Keratinocyte (primary cell): Measurements from ENCODE around the gene PPM1H. TPM values are rescaled to one million over a fixed set of nuclear protein-coding genes. Genes with fewer than 3 reads are reported as not detected.

Experiments
- DNase-seq: peaks from one replicate; pipeline ENCODE4 v3.0.0-alpha.2; 2011; ENCODE audit warnings: low read depth, missing footprints, low spot score
- FAIRE-seq: peaks from 2 replicates; lab custom pipeline; 2011; peaks lifted over from hg19 to GRCh38; lab: Jason Lieb, UNC
- H2AFZ ChIP-seq: 2 replicates; pipeline ENCODE4 v1.6.0; 2012; ENCODE audit warnings: low read length, control low read depth, inconsistent platforms; ENCODE audit not compliant: control insufficient read depth
- H3K27ac ChIP-seq: 2 replicates; pipeline ENCODE4 v1.5.1; 2011; ENCODE audit warnings: low read length; ENCODE audit not compliant: control insufficient read depth, insufficient read depth
- H3K27me3 ChIP-seq: 3 replicates; pipeline ENCODE4 v1.6.0; 2011; ENCODE audit warnings: low read length; ENCODE audit not compliant: control insufficient read depth, insufficient read depth; ENCODE audit errors: extremely low read depth
- H3K36me3 ChIP-seq, 2 experiments: 2 replicates in 1 of 2; 3 replicates in 1 of 2; pipeline ENCODE4 v1.5.1; 2011; ENCODE audit warnings: low read length in 2 of 2, mild to moderate bottlenecking in 1 of 2; ENCODE audit not compliant: control insufficient read depth in 2 of 2, insufficient read depth in 2 of 2; ENCODE audit errors: extremely low read depth in 1 of 2
- H3K4me1 ChIP-seq: 3 replicates; pipeline ENCODE4 v1.5.1; 2011; ENCODE audit warnings: low read length; ENCODE audit not compliant: control insufficient read depth, insufficient read depth; ENCODE audit errors: extremely low read depth
- H3K4me2 ChIP-seq: 3 replicates; pipeline ENCODE4 v1.6.0; 2011; ENCODE audit warnings: low read depth, low read length; ENCODE audit not compliant: control insufficient read depth, insufficient read depth; ENCODE audit errors: extremely low read depth
- H3K4me3 ChIP-seq, 3 experiments: fragments of 200-600 bp in 1 of 3; sonication (generic) in 1 of 3; 2 replicates in 2 of 3; 3 replicates in 1 of 3; pipeline ENCODE4 v1.5.1; 2011 to 2016; ENCODE audit warnings: low read length in 3 of 3, mild to moderate bottlenecking in 3 of 3, control low read depth in 2 of 3, inconsistent platforms in 1 of 3, low read depth in 1 of 3, mixed read lengths in 1 of 3, mixed run types in 1 of 3, moderate library complexity in 1 of 3; ENCODE audit not compliant: control insufficient read depth in 2 of 3, insufficient read depth in 2 of 3; ENCODE audit errors: extremely low read depth in 1 of 3
- H3K79me2 ChIP-seq: 2 replicates; pipeline ENCODE4 v1.6.0; 2012; ENCODE audit warnings: low read length; ENCODE audit not compliant: control insufficient read depth, insufficient read depth
- H3K9ac ChIP-seq: 3 replicates; pipeline ENCODE4 v1.6.0; 2011; ENCODE audit warnings: low read length; ENCODE audit not compliant: control insufficient read depth, insufficient read depth; ENCODE audit errors: extremely low read depth
- H3K9me1 ChIP-seq: 3 replicates; pipeline ENCODE4 v1.6.0; 2011; ENCODE audit warnings: low read length; ENCODE audit not compliant: control insufficient read depth, insufficient read depth; ENCODE audit errors: extremely low read depth
- H3K9me3 ChIP-seq: 2 replicates; pipeline ENCODE4 v1.5.1; 2012; ENCODE audit warnings: low read depth, low read length; ENCODE audit not compliant: control insufficient read depth
- H4K20me1 ChIP-seq: 3 replicates; pipeline ENCODE4 v1.6.0; 2011; ENCODE audit warnings: low read length; ENCODE audit not compliant: control insufficient read depth, insufficient read depth; ENCODE audit errors: extremely low read depth
- CTCF ChIP-seq, 3 experiments: IDR thresholded peaks in 1 of 3; conservative IDR thresholded peaks in 1 of 3; optimal IDR thresholded peaks in 1 of 3; 2 replicates in 2 of 3; 3 replicates in 1 of 3; pipeline versions ENCODE3 to v1.5.1; 2011; ENCODE audit warnings: low read length in 3 of 3, mild to moderate bottlenecking in 3 of 3, moderate library complexity in 2 of 3, control low read depth in 1 of 3, inconsistent platforms in 1 of 3; ENCODE audit not compliant: insufficient read depth in 2 of 3; ENCODE audit errors: extremely low read depth in 1 of 3
- EZH2 ChIP-seq: IDR thresholded peaks from one replicate; pipeline ENCODE4 v1.6.1; 2012; ENCODE audit warnings: inconsistent platforms, mild to moderate bottlenecking, low read length, moderate library complexity
- dilution Hi-C: fragments of 300-500 bp; cut with MboI; formaldehyde crosslinking; loops from one replicate; pipeline ENCODE4 v1.7.0; 2020; ENCODE audit warnings: low sequenced_read_pairs; ENCODE audit not compliant: extremely low pct_ligation_motif_present
- polyA plus RNA-seq, 5 experiments: library from polyadenylated mRNA; depleted of rRNA in 3 of 5; stranded (reverse) in 3 of 5; stranded (forward) in 1 of 5; unstranded in 1 of 5; fragments of >200 nt; gene quantifications; 1 replicate in 1 of 5; 2 replicates in 3 of 5; 3 replicates in 1 of 5; pipeline versions ENCODE4 v1.2.1 to v1.2.3, GENCODE V29; 2011 to 2012; ENCODE audit warnings: missing spikeins in 2 of 5, low read depth in 1 of 5, low replicate concordance in 1 of 5

PPM1H gene
- polyA plus RNA-seq, 1 donor (not counting 4 experiments of a cell fraction or from before 2014, with no cell fraction given): 0.09 TPM

GRCh38 chr12:62848418-62848817 lies 86.5 kb downstream of the PPM1H start:
- Histone ChIP-seq H3K9ac (no peak overlapping the region), H4K20me1 (no peaks in the 10 kb centered on the region), H3K4me1 (no peaks in the 10 kb centered on the region), H3K9me1 (no peaks in the 10 kb centered on the region), H3K4me2 (no peak overlapping the region), H3K36me3 (no peaks in the 10 kb centered on the region), H2AFZ (no peak overlapping the region), H3K4me3 (no peak overlapping the region), H3K27me3 (no peaks in the 10 kb centered on the region), H3K79me2 (no peaks in the 10 kb centered on the region), H3K27ac (no peak overlapping the region), H3K9me3 (no peaks in the 10 kb centered on the region)
- TF ChIP-seq EZH2 (no peak), CTCF (optimal IDR thresholded peaks at IDR 0.05 in 1 of 3, IDR thresholded peaks at IDR 0.05 in 1 of 3, conservative IDR thresholded peaks at IDR 0.05 in 1 of 3; ENCODE audit: extremely low read depth in 1 of 3, insufficient read depth in 2 of 3, low read length in 3 of 3) (no peak)
- FAIRE-seq (no peak), DNase-seq (no peak)
- dilution Hi-C loops: no loop called here

GRCh38 chr12:62847709-62848108 lies 87.2 kb downstream of the PPM1H start:
- DNase-seq (no peak), FAIRE-seq (no peak)
- Histone ChIP-seq H3K36me3 (no peaks in the 10 kb centered on the region), H3K27ac (no peak overlapping the region), H3K4me2 (no peak overlapping the region), H3K9me3 (no peaks in the 10 kb centered on the region), H3K9me1 (no peaks in the 10 kb centered on the region), H3K27me3 (no peaks in the 10 kb centered on the region), H3K79me2 (no peaks in the 10 kb centered on the region), H2AFZ (no peak overlapping the region), H3K4me3 (no peak overlapping the region), H3K4me1 (no peaks in the 10 kb centered on the region), H4K20me1 (no peaks in the 10 kb centered on the region), H3K9ac (no peak overlapping the region)
- TF ChIP-seq CTCF (optimal IDR thresholded peaks at IDR 0.05 in 1 of 3, IDR thresholded peaks at IDR 0.05 in 1 of 3, conservative IDR thresholded peaks at IDR 0.05 in 1 of 3; ENCODE audit: extremely low read depth in 1 of 3, insufficient read depth in 2 of 3, low read length in 3 of 3): no peak
- TF ChIP-seq EZH2: no peak
- dilution Hi-C loops: no loop called here
